ENCODE data around the gene S1PR2. TPM values are rescaled to one million over a fixed set of nuclear protein-coding genes. Genes with fewer than 3 reads are reported as not detected.
A peak's percentile ranks its signal among the peaks of the same experiment; 100 is the strongest.
"Not testable (repeated sequence)": the region's sequence is repeated elsewhere in the genome, so short reads cannot be mapped to it uniquely, and the experiment has no call there.

The S1PR2 gene
- total RNA-seq, 1 experiment from 2014 or later: 1.9 TPM

DNA sequence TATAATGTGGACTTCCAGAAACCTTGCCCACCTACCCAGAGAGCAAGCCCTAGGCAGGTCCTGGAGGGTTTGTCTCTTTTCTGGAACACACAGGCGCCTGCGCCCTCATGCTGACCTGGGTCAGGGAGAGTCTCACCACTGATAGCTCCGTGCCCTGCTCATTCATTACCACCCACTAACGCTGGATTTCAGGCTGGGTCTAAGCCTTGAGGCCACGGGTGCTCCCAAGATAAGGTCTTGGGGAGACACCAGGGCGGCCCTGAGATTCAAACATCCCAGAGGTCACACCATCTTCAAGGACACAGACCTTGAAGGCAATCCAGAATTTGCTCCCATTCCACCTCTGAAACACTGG, 5.1 kb downstream of the S1PR2 start:
- no peak for DNase-seq (ENCODE audit: low read depth)

DNA sequence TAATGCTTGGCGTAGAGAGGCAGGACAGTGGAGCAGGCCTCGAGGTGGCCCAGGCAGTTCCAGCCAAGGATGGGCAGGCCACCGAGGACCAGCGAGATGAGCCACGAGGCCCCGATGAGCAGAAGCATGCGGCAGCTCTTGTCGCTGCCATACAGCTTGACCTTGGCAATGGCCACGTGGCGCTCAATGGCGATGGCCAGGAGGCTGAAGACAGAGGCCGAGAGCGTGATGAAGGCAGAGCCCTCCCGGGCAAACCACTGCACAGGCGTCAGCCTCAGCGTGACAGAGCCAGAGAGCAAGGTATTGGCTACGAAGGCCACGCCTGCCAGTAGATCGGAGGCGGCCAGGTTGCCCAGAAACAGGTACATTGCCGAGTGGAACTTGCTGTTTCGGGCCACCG, 6.8 kb downstream of the S1PR2 start:
- no peak for DNase-seq (ENCODE audit: low read depth)

DNA sequence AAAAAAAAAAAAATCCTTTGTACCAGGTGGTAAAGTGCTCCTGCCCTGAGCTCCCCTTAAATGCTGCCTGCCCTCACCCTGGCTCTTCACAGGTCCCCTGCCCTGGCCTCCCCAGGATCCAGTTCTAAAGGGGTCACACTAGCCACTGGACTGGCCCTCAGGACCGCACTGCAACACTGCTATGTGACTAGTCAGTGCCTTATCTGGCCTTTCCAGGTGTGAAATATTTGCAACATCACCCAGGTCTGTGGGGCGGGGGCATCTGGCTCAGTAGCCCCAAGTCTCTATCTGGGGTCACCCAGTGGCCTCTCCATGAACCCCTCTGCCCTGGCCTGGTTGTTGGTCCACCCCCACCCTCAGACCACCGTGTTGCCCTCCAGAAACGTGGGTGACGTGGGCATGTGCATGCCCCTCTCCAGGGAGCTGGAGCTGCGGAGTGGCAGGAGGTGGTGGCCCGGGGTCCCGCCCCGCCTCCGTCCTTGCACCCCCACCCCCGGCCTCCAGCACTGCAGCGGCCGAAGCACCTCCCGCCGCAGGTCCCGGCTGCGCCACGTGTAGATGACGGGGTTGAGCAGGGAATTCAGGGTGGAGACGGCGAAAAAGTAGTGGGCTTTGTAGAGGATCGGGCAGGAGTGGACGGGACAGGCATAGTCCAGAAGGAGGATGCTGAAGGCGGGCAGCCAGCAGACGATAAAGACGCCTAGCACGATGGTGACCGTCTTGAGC, 7.5 kb downstream of the S1PR2 start:
- no peak for DNase-seq (ENCODE audit: low read depth)

DNA sequence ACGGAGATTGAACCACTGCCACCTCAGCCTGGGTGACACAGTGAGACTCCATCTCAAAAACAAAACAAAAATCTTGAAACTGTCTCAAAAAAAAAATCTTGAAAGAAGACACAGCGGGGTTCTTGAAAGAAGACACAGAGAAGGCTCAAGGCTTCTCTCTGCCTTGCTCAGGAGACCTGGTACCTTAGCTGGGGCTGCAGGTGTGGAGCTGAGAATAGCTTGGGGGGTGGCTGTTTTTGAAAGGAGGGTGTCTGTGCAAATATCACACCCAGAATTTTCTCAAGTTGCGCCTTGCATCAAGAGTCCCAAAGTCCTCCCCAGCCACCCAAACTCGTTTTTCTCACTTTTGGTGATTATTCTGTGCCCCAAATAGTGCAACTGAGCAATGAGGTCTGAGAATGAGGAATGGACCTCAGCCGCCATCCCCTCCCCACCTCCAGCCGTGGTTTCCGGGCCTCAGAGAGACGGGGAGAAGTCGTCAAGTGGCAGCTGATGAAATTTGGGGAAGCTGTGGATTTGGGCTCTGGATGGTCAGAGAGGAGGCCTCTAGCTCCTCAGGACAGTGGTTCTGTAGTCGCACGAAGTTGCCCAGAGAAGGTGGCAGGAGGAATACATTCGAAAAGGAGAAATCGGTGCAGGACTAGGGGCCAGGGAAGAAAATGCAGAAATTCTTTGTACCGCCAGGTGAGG, 8.8 kb downstream of the S1PR2 start:
- no peak for DNase-seq (ENCODE audit: low read depth)

DNA sequence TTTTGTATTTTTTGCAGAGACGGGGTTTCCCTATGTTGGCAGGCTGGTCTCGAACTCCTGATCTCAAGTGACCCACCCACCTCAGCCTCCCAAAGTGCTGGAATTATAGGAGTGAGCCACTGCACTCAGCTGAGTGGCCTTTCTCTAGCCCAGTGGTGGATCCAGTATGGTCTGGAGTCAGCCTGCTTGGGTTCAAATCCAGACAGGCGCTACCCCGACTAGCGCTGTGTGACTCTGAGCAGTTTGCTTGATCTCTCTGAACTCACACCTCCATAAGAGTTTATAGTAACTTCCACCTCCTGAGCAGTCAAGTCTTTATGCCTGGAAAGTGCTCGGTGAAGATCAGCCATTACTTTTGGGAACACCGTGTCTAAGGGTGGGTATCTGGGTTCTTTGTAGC, 10.4 kb downstream of the S1PR2 start:
- DNase-seq (ENCODE audit: low read depth): no peak

DNA sequence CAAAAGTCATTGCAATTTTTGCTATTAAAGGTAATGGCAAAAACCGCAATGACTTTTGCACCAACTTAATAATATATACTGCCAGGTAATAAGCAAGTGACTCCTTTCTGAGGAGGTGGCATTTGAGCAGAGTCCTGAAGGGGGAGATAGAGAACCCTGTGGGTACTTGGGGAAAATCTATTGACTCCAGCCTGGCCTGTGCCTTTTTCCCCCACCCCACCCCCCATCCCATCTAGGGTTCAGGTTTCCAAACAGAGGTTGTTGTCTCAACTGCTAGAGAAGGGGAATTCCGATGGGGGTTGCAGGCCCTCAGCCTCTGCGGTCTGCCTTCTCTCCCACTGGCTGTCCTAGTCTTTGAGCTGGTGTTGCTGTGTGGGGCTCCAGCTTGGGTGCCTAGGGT, 11.5 kb downstream of the S1PR2 start:
- peak; percentile 46 for DNase-seq (ENCODE audit: low read depth)

DNA sequence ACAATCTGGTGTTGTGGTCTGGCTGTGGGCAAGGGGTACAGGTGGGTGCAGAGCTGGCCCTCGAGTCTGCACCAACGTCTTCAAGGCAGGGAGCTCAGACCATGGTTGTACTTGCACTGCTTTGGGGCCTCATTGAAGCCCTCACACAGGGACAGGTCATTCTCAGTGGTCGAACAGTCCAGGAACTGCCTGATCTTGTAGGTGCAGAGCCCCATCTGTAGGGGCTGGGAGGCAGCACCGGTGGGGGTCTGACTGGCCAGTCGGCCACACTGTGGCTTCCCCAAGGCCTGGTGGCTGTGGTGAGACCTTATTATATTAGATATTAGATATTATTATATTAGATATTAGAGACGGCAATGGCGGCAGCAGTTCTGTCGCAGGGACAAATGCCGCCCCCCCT, 14.0 kb downstream of the S1PR2 start:
- no peak for DNase-seq (ENCODE audit: low read depth)

DNA sequence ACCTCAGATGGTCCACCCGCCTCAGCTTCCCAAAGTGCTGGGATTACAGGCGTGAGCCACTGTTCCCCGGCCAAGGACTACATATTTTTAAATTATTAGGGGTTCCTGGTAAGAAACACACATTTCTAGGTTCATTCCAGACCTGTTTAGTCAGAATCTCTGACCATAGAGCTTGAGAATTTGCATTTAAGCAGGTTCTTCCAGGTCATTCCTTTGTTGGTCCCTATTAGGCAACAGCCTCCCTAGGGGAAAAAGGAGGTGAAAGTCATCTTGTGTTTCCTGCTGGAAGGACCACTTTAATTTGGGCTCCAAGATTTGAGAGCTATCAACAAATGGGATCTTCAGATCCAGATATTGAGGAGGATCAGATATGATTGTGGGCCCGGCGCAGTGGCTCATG, 16.3 kb downstream of the S1PR2 start:
- DNase-seq (ENCODE audit: low read depth): no peak

DNA sequence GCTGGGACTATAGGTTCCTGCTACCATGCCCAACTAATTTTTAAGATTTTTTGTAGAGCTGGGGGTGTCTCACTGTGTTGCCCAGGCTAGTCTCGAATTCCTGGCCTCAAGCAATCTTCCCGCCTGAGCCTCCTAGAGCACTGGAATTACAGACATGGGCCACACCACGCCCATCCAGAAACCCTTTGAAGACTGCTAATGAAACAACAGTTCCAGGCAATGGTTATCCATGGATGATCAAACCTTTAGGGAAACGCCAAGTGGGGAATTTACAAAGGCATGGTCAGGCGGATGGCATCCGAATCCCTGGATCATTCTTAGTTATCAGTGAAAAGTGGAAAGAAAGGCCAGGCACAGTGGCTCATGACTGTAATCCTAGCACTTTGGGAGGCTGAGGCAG, 19.4 kb downstream of the S1PR2 start:
- no peak for DNase-seq (ENCODE audit: low read depth)

DNA sequence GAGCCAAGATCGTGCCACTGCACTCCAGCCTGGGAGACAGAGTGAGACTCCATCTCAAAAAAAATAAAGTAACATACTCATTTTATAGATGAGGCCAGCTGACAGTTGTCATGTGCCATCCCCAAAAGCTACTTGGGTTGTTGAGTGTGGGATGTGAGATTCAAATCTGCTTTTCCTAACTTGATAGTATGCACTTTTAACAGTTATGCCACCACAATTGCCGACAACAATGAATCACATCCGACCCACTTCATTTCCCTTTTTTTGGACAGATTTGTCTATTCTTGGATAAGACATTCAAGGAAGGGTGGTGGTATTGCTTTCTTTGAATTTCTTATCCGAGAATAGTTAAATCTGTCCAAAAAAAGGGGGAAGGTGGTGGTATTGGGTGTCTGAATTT, 20.1 kb downstream of the S1PR2 start:
- DNase-seq (ENCODE audit: low read depth): peak; percentile 21

DNA sequence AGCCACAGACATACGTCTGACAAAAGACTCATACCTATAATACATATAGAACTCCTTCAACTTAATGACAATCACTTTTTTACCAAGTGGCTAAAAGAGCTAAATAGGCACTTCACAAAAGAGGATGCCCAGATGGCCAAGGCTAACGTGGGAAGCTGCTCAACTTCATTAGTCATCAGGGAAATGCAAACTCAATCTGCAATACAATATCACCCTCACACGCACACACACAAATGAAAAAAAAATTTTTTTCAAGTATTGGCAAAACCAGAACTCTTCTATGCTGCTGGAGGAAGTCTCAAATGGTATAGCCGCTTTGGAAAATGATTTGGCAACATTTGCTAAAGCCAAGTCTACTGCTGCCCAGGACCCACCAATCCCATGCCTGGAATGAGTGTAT, 21.8 kb downstream of the S1PR2 start:
- peak; percentile 72 for DNase-seq (ENCODE audit: low read depth)

DNA sequence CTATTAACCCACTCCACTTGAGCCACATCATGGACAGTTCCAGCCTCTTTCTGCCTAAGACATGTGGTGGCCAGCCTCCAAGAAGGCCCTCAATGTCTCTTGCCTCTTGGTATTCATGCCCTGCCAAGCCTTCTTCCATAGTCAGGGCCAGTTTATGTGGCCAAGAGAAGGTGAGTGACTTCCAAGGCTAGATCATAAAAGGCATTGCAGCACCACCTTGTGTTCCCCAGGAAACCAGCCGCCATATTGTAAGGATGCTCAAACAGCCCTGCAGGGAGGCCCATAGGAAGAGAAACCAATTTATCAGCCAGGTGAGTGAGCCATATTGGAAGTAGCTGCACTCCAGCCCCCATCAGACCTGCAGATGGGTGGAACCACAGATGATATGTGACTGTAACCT, 24.1 kb downstream of the S1PR2 start:
- DNase-seq (ENCODE audit: low read depth): no peak

DNA sequence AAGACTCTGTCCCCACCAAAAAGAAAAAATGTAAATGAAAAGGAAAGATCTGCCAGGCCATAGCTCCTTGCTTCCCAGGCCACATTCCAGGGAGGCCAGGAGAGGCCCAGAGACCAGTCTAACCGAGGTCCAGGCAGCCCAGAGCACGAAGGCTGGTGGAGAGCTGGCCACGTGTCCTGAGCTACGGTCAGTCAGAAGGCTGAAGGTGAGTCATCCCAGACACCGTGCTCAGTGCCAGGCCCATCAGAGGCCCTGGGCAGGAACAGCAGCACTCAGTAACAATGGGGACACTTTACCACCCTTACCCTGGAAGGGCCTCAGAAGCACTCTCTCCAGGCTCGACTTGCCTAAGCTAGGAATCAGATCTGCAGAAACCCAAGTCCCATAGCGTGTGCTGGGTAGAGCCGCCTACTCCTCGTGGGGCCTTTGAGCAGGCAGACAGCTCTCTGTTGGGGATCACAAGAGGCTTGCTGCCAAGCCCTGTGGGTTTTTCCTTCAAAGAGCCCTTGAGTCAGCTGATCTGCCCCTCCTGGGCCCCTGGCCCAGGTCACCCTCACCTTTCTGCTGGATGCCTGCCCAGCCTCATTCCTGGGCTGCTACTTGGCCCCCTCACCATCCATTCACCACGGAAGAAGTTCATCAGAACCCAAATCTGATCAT, 24.8 kb downstream of the S1PR2 start:
- DNase-seq (ENCODE audit: low read depth): peak; percentile 71

DNA sequence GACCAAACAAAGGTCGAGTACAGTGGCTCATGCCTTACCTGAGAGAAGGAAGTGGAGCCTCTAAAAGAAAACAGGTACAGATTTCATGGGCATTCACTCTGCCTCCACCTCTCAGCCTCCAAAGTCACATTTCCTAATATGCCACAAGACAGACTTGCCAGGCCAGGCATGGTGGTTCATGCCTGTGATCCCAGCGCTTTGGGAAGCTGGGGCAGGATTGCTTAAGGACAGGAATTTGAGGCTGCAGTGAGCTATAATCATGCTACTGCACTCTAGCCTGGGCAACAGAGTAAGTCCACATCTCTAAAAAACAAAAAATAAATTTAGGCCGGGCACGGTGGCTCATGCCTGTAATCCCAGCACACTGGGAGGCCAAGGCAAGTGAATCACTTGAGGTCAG, 25.5 kb downstream of the S1PR2 start:
- DNase-seq (ENCODE audit: low read depth): no peak

DNA sequence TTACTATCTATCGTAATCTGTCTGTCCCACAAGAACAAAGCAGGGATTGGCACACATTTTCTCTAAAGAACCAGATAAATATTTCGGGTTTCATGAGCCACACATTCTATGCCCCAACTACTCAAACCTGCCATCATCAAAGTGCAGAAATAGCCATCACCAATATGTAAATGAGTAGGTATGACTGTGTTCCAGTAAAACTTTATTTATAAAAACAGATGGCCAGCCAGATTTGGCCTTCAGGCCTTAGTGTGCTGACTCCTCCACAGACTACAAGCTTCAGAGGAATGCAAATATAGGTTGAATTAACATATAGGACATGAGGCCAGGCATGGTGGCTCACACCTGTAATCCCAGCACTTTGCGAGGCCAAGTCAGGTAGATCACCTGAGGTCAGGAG, 27.4 kb downstream of the S1PR2 start:
- DNase-seq (ENCODE audit: low read depth): no peak

DNA sequence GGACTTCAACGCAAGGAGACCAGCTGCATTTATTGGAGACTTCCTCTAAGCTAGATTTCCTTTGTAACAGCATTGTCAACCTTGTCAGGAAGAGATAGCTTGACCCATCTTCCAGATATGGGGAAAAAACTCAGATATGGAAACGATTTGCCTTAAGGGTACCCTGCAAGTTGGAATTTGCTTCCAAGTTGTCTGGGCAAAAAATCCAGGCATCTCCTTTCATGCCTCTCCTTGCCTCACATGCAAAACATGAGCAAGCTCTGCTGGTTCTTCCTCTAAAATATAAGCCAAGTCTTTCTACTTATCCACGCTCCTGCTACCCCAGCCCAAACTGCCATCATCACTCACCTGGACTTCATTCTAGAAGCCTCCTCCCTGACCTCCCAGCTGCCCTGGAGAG, 30.0 kb downstream of the S1PR2 start:
- no peak for DNase-seq (ENCODE audit: low read depth)

DNA sequence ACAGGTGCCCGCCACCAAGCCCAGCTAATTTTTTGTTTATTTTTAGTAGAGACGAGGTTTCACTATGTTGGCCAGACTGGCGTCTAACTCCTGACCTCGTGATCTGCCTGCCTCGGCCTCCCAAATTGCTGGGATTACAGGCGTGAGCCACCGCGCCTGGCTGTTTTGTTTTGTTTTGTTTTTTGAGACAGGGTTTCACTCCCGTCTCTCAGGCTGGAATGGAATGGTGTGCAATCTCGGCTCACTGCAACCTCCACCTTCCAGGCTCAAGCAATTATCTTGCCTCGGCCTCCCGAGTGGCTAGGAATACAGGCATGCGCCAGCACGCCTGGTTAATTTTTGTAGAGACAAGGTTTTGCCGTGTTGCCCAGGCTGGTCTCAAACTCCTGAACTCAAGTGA, 31.0 kb downstream of the S1PR2 start:
- DNase-seq (ENCODE audit: low read depth): not testable (repeated sequence)

DNA sequence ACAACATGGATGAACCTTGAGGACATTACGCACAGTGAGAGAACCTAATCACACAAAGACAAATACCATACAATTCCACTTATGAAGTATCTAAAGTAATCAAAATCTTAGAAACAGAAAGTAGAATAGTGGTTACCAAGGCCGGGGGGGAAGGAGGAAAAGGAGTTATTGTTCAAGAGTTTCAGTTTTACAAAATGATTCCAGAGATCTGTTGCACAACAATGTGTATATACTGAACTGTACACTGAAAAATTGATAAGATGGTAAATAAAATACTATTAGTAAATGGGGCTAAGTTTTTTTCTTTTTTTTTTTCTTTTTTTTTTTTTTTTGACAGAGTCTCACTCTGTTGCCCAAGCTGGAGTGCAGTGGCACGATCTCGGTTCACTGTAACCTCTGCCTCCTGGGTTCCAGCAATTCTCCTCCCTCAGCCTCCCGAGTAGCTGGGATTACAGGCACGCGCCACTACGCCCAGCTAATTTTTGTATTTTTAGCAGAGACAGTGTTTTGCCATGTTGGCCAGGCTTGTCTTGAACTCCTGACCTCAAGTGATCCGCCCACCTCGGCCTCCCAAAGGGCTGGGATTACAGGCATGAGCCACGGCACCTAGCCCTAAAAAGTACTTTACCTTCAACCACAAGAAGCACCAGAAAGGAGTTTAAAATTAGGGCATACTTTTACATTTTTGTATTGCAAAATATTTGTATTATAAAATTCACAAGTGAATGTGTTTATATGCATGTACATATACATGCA, 32.1 kb downstream of the S1PR2 start:
- not testable (repeated sequence) for DNase-seq (ENCODE audit: low read depth)

DNA sequence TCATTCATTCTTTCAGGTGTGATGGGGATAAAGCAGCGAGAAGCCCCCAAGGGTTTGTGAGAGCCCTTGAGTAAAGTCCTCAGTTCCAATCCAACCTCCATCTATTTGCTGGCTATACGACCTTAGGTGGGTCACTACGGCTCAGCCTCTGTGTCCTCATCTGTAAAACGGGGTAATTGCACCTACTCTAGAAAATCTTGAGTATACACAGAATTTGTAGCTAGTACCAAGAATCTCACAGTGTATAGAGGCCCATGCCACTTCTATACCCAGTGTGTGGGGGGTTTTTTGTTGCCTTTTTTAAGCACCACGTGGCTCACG, 36.0 kb downstream of the S1PR2 start:
- no peak for DNase-seq (ENCODE audit: low read depth)

DNA sequence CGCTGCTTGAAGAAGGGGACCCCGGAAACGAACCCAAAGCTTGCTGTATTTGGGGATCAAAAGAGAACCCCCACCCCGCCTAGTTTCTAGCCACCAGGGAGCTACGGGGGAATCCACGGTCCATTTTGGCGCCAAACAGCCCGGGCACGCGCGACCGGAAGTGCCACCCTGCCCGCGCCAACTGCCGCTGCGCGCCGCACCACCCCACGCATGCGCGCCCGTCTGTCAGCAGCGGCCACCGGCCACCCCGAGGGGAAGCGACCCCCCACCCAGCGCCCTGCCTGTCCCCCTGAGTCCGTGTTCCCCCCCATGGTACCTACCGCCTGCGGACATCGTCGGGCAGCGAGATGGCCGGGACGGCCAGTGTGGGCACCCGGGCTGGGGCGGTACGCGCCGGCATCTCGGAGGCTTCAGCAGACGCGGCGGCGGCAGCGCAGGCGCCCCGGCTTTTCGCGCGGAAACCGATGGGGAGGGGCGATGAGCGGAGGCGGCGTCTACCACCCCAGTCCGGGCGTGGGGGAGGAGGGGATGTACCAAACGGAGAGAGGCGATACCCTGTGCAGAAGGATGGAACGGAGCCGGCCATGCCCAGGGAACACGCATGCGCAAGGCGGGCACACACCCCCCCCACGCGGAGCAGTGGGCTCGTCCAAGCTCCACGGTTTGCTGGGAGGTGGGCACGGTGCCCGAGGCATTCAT, 36.5 kb downstream of the S1PR2 start, which contains the start of gene DNMT1:
Gene DNMT1, minus strand, starts transcription at position 454 of the 699 bp plus-strand sequence. Its CDS starts 54 bp downstream, at position 400.
- peak; percentile 94 for DNase-seq (ENCODE audit: low read depth)

DNA sequence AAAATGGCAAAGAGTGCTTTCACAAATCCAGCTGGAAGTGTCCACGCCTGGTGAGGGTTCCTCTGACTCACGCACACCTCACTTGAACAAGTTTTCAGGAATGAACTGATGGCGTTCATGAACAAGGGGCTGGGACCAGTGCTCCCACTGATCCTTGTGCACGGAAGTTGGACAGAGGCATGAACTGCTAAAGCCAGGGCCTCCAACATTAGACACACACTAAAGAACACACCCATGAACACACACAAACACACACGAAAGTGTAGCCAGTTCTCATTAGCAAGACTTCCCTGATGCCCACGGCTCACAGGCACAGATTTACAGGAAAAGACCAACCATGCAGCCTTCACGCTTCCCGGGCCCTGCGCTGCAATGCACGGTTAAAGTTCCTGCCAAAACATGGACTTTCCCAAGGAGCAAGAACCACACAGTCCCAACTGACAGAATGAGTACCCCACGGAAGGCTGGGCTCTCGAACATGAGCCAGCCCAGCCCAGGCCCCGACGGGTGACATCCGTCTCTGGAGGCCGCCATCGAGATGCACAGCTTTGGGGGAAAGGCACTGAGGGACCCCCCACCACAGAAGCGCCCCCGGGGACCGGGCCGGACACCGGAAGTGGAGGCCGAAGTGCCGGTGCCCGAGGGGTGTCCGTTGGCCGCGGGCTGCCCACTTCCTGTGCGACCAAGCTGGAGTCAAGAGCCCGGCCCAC, 37.2 kb downstream of the S1PR2 start:
- DNase-seq (ENCODE audit: low read depth): peak; percentile 48
